GM21381 (cell line): ENCODE results near the gene SNAPC2.
"Not testable (repeated sequence)": the region's sequence is repeated elsewhere in the genome, so short reads cannot be mapped to it uniquely, and the experiment has no call there.

ENCODE experiments used
- ATAC-seq: cut with Tn5 transposase; IDR thresholded peaks from one replicate; pipeline ENCODE4 v1.9.1; 2021; ENCODE audit warnings: mild to moderate bottlenecking, moderate library complexity; ENCODE audit not compliant: unreplicated experiment

Gene SNAPC2

GRCh38 chr19:7920519-7921301 lies 572 bp downstream of the SNAPC2 start:
- ATAC-seq, result peak; percentile 41

GRCh38 chr19:7921302-7921966 lies 1.3 kb downstream of the SNAPC2 start:
- ATAC-seq, result no peak

- ATAC-seq, result no peak
These were observed 2.1 kb downstream of the SNAPC2 start for GRCh38 chr19:7921967-7922835.

GRCh38 chr19:7922836-7923195 lies 2.7 kb downstream of the SNAPC2 start:
- no peak for ATAC-seq

GRCh38 chr19:7923295-7924191 lies 3.4 kb downstream of the SNAPC2 start:
- no peak for ATAC-seq

GRCh38 chr19:7924241-7924640 lies 4.1 kb downstream of the SNAPC2 start:
- no peak for ATAC-seq

GRCh38 chr19:7924651-7925170 lies 4.6 kb downstream of the SNAPC2 start:
- ATAC-seq, result no peak

- ATAC-seq, result no peak
These were observed 5.2 kb downstream of the SNAPC2 start for GRCh38 chr19:7925171-7925851.

GRCh38 chr19:7926021-7926726 lies 6.0 kb downstream of the SNAPC2 start, which contains the start of gene CTXN1:
TSS of gene CTXN1 (minus strand) at chr19:7926135. CDS start at chr19:7925538, 597 bp downstream.
- ATAC-seq, result no peak

GRCh38 chr19:7926727-7927604 lies 6.8 kb downstream of the SNAPC2 start:
- no peak for ATAC-seq

GRCh38 chr19:7927605-7928333 lies 7.6 kb downstream of the SNAPC2 start:
- ATAC-seq, result no peak

GRCh38 chr19:7928334-7928706 lies 8.2 kb downstream of the SNAPC2 start:
- no peak for ATAC-seq

- ATAC-seq, result no peak
These were observed 8.9 kb downstream of the SNAPC2 start for GRCh38 chr19:7928741-7929701.

- ATAC-seq, result not testable (repeated sequence)
These were observed 9.9 kb downstream of the SNAPC2 start for GRCh38 chr19:7930030-7930429.

GRCh38 chr19:7930765-7931164 lies 10.6 kb downstream of the SNAPC2 start:
- ATAC-seq, result no peak
